ENCODE measurements around the gene ATP6V1C2.

ATP6V1C2 gene

DNA sequence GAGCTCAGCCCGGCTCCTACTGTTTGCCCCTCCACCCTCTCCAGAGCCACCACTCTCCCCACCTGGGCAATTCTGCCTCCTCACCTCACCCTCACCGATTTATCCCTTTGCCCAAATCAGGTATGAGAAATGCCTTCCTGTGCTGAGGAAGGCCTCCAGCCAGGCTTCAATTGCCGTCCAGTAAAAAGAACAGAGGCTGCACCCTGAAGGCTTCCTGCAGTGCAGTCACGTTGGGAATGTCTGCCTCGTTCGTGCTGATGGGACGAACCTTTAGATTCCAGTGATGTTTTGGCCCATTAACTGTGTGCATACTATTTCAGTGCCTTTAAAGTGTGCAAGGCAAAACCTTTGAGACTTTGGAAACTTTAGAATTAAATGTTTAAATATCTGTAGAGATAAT is 34.2 kb downstream of the ATP6V1C2 start:
- TF ChIP-seq EZH2 (IDR thresholded peaks at IDR 0.05; ENCODE audit: borderline replicate concordance, low read length) (no peak), CTCF (IDR thresholded peaks at IDR 0.05; ENCODE audit: low read length) (no peak)

GRCh38 chr2:10757814-10758286 is 36.4 kb downstream of the ATP6V1C2 start:
- Histone ChIP-seq H3K4me1 (ENCODE audit: insufficient read depth, low read length, severe bottlenecking) (no peaks in the 10 kb centered on the region), H3K27ac (ENCODE audit: low read depth, low read length, poor library complexity, severe bottlenecking) (no peak overlapping the region), H3K9me3 (ENCODE audit: low read length) (no peaks in the 10 kb centered on the region), H3K27me3 (ENCODE audit: insufficient read depth, low read length) (no peaks in the 10 kb centered on the region), H3F3A (ENCODE audit: insufficient read depth, low read length) (no peaks in the 10 kb centered on the region), H4K20me1 (ENCODE audit: insufficient read depth, low read length) (no peaks in the 10 kb centered on the region), H3K9ac (ENCODE audit: low read length) (no peak overlapping the region), H3K9me2 (ENCODE audit: low read depth, low read length) (no peaks in the 10 kb centered on the region), H3K79me2 (ENCODE audit: insufficient read depth, low read length) (no peaks in the 10 kb centered on the region), H3K4me2 (ENCODE audit: low read length) (no peak overlapping the region), H3K36me3 (ENCODE audit: insufficient read depth, low read length) (no peaks in the 10 kb centered on the region), H3K4me3 (ENCODE audit: low read depth, low read length, poor library complexity, severe bottlenecking) (no peak overlapping the region), H2AFZ (ENCODE audit: low read length) (no peak overlapping the region)
- no peak for TF ChIP-seq CTCF (IDR thresholded peaks at IDR 0.05; ENCODE audit: low read length)
- TF ChIP-seq EZH2 (IDR thresholded peaks at IDR 0.05; ENCODE audit: borderline replicate concordance, low read length): no peak

More for the DNA sequence above, 34.2 kb downstream of the ATP6V1C2 start:
- Histone ChIP-seq H3K4me2 (ENCODE audit: low read length) (no peak overlapping the region), H3K79me2 (ENCODE audit: insufficient read depth, low read length) (no peaks in the 10 kb centered on the region), H3K9me2 (ENCODE audit: low read depth, low read length) (no peaks in the 10 kb centered on the region), H3K27ac (ENCODE audit: low read depth, low read length, poor library complexity, severe bottlenecking) (no peak overlapping the region), H3K4me1 (ENCODE audit: insufficient read depth, low read length, severe bottlenecking) (no peaks in the 10 kb centered on the region), H3K4me3 (ENCODE audit: low read depth, low read length, poor library complexity, severe bottlenecking) (no peak overlapping the region), H2AFZ (ENCODE audit: low read length) (no peak overlapping the region), H3K9ac (ENCODE audit: low read length) (no peak overlapping the region), H3K9me3 (ENCODE audit: low read length) (no peaks in the 10 kb centered on the region), H3K36me3 (ENCODE audit: insufficient read depth, low read length) (no peaks in the 10 kb centered on the region; the same call in 1 of the 2 replicates), H4K20me1 (ENCODE audit: insufficient read depth, low read length) (no peaks in the 10 kb centered on the region), H3F3A (ENCODE audit: insufficient read depth, low read length) (no peaks in the 10 kb centered on the region), H3K27me3 (ENCODE audit: insufficient read depth, low read length) (no peaks in the 10 kb centered on the region)

DNA sequence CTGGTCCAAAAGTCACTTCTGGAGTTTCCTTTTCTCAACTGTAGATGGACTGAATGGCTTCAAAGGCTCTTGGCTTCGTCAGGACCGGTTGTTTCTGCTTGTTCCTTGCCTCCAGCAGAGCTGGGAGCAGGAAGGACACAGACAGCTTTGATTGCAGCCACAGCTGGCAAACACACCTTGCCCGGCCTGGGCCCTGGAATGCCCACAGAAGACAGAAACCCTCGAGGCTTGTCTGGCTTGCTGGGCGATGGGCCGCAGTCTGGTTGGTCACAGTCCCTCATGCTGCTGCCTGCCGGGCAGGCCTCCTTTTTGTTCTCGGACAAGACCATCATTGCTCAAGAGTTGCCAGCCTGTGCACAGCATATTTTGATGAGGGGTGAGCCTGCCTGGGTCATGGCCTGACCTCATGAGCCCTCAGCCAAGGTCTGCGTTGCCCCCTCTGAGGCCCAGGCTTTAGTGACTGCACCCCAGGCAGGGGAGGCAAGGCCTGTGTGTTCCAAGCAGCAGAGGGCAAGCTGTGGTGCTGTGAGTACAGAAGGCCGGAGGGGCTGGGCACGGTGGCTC is 37.8 kb downstream of the ATP6V1C2 start:
- Histone ChIP-seq H3K4me3 (ENCODE audit: low read depth, low read length, poor library complexity, severe bottlenecking) (no peak overlapping the region), H4K20me1 (ENCODE audit: insufficient read depth, low read length) (no peaks in the 10 kb centered on the region), H3K36me3 (ENCODE audit: insufficient read depth, low read length) (no peaks in the 10 kb centered on the region), H3K4me2 (ENCODE audit: low read length) (no peak overlapping the region), H3K79me2 (ENCODE audit: insufficient read depth, low read length) (no peaks in the 10 kb centered on the region), H3F3A (ENCODE audit: insufficient read depth, low read length) (no peaks in the 10 kb centered on the region), H3K9ac (ENCODE audit: low read length) (no peak overlapping the region), H3K4me1 (ENCODE audit: insufficient read depth, low read length, severe bottlenecking) (no peaks in the 10 kb centered on the region), H3K9me3 (ENCODE audit: low read length) (no peaks in the 10 kb centered on the region), H3K27me3 (ENCODE audit: insufficient read depth, low read length) (no peaks in the 10 kb centered on the region), H3K9me2 (ENCODE audit: low read depth, low read length) (no peaks in the 10 kb centered on the region), H3K27ac (ENCODE audit: low read depth, low read length, poor library complexity, severe bottlenecking) (no peak overlapping the region), H2AFZ (ENCODE audit: low read length) (no peak overlapping the region)
- TF ChIP-seq CTCF (IDR thresholded peaks at IDR 0.05; ENCODE audit: low read length): no peak
- TF ChIP-seq EZH2 (IDR thresholded peaks at IDR 0.05; ENCODE audit: borderline replicate concordance, low read length): no peak
